Tibial nerve (tissue), 4 donors: ENCODE measurements around the gene MPC1. TPM values are rescaled to one million over a fixed set of nuclear protein-coding genes. Genes with fewer than 3 reads are reported as not detected.
A peak's percentile ranks its signal among the peaks of the same experiment; 100 is the strongest.

ENCODE experiments used
- DNase-seq, 2 donors: peaks; one replicate each; pipeline ENCODE4 v3.0.0-alpha.2; 2019; ENCODE audit warnings: low spot score in 2 of 2
- H3K27ac ChIP-seq, 4 donors: fragments of 200-600 bp; sonication (generic) in 3 of 4; one replicate each; pipeline ENCODE4 v1.5.1; 2017 to 2019; ENCODE audit warnings: mild to moderate bottlenecking in 1 of 4
- H3K27me3 ChIP-seq, 2 donors: fragments of 200-600 bp; sonication (generic) in 1 of 2; one replicate each; pipeline versions ENCODE4 v1.5.1 to v1.6.0; 2017 to 2019
- H3K36me3 ChIP-seq, 3 donors: fragments of 200-600 bp; sonication (generic); one replicate each; pipeline ENCODE4 v1.5.1; 2018 to 2019
- H3K4me1 ChIP-seq, 4 donors: fragments of 200-600 bp; sonication (generic) in 3 of 4; one replicate each; pipeline ENCODE4 v1.5.1; 2017 to 2019
- H3K4me3 ChIP-seq, 4 donors: fragments of 200-600 bp; sonication (generic) in 3 of 4; one replicate each; pipeline ENCODE4 v1.5.1; 2017 to 2019; ENCODE audit warnings: mild to moderate bottlenecking in 1 of 4, moderate library complexity in 1 of 4
- H3K9me3 ChIP-seq, 4 donors: fragments of 200-600 bp; sonication (generic) in 3 of 4; one replicate each; pipeline ENCODE4 v1.5.1; 2017 to 2019
- CTCF ChIP-seq, 5 experiments: fragments of 200-600 bp in 3 of 5; fragments of 450-650 bp in 2 of 5; sonication (generic) in 3 of 5; IDR thresholded peaks; one replicate each; pipeline ENCODE4 v1.5.1; 2016 to 2019; ENCODE audit warnings: antibody characterized with exemption in 5 of 5, mild to moderate bottlenecking in 3 of 5, moderate library complexity in 2 of 5
- EP300 ChIP-seq, 2 donors: sonication (generic); formaldehyde crosslinking; IDR thresholded peaks; one replicate each; pipeline ENCODE4 v1.6.1; 2017; ENCODE audit warnings: antibody characterized with exemption in 2 of 2, mild to moderate bottlenecking in 1 of 2
- POLR2A ChIP-seq, 2 donors: fragments of 450-650 bp; IDR thresholded peaks; one replicate each; pipeline ENCODE4 v1.6.1; 2017; ENCODE audit warnings: antibody characterized with exemption in 2 of 2, mild to moderate bottlenecking in 2 of 2, moderate library complexity in 2 of 2
- WGBS, 2 donors: methylation state at CpG; one replicate each; pipeline ENCODE4 v1.1.5; 2018; 5-methylcytosine and 5-hydroxymethylcytosine counted together
- total RNA-seq, 4 donors: library from RNA; depleted of rRNA; stranded (reverse); fragments of >200 nt; gene quantifications; one replicate each; pipeline ENCODE4 v1.1.0, GENCODE V29; 2016

Gene MPC1
- total RNA-seq, 4 donors from 2014 or later, result 29.8 to 70.1 (median 53.7) TPM

- H3K27me3 ChIP-seq, result no peaks in the 10 kb centered on the region
- TF ChIP-seq CTCF (IDR thresholded peaks at IDR 0.05) (no peak), POLR2A (IDR thresholded peaks at IDR 0.05) (no peak), EP300 (IDR thresholded peaks at IDR 0.05) (no peak)
- no peak overlapping the region for H3K4me3 ChIP-seq
- H3K4me1 ChIP-seq, result no peaks in the 10 kb centered on the region
- H3K36me3 ChIP-seq, result peaks cover 0 to 42% (median 0%) of the 10 kb centered on the region in 3 donors
- no peaks in the 10 kb centered on the region for H3K9me3 ChIP-seq
- WGBS, 2 donors, result 85 to 87% methylated on average over 10 of the region's 10 CpGs
- H3K27ac ChIP-seq, result no peak overlapping the region
- no peak for DNase-seq
Observed at GRCh38 chr6:166410426-166410935, 27.7 kb upstream of the MPC1 start.

GRCh38 chr6:166408936-166409755, 26.4 kb upstream of the MPC1 start:
- no peak for DNase-seq
- H3K27me3 ChIP-seq, result no peaks in the 10 kb centered on the region
- no peaks in the 10 kb centered on the region for H3K9me3 ChIP-seq
- 72 to 74% methylated on average over 22 of the region's 22 CpGs for WGBS, 2 donors
- H3K36me3 ChIP-seq, result peaks cover 0 to 30% (median 0%) of the 10 kb centered on the region in 3 donors
- no peak overlapping the region for H3K27ac ChIP-seq
- H3K4me1 ChIP-seq, result no peaks in the 10 kb centered on the region
- TF ChIP-seq EP300 (IDR thresholded peaks at IDR 0.05) (peak in 1 of 2 donors; percentile 5), POLR2A (IDR thresholded peaks at IDR 0.05) (no peak), CTCF (IDR thresholded peaks at IDR 0.05) (no peak)
- no peak overlapping the region for H3K4me3 ChIP-seq

- TF ChIP-seq CTCF (IDR thresholded peaks at IDR 0.05) (no peak), POLR2A (IDR thresholded peaks at IDR 0.05) (no peak), EP300 (IDR thresholded peaks at IDR 0.05) (no peak)
- Histone ChIP-seq H3K27me3 (no peaks in the 10 kb centered on the region), H3K4me1 (no peaks in the 10 kb centered on the region), H3K27ac (no peak overlapping the region), H3K36me3 (peaks cover 0 to under 1% (median 0%) of the 10 kb centered on the region in 3 donors), H3K9me3 (no peaks in the 10 kb centered on the region), H3K4me3 (no peak overlapping the region)
- 85 to 95% methylated on average over 12 of the region's 12 CpGs for WGBS, 2 donors
- no peak for DNase-seq
Observed at GRCh38 chr6:166406197-166406596, 23.5 kb upstream of the MPC1 start.

- no peaks in the 10 kb centered on the region for H3K27me3 ChIP-seq
- 53 to 62% methylated on average over 2 to 7 of the region's 7 CpGs for WGBS, 2 donors
- no peak overlapping the region for H3K4me3 ChIP-seq
- TF ChIP-seq EP300 (IDR thresholded peaks at IDR 0.05) (no peak), POLR2A (IDR thresholded peaks at IDR 0.05) (no peak), CTCF (IDR thresholded peaks at IDR 0.05) (no peak)
- no peaks in the 10 kb centered on the region for H3K9me3 ChIP-seq
- H3K36me3 ChIP-seq, result no peaks in the 10 kb centered on the region
- H3K27ac ChIP-seq, result no peak overlapping the region
- DNase-seq, result no peak
- H3K4me1 ChIP-seq, result peaks cover 0 to 4% (median 2%) of the 10 kb centered on the region in 4 donors
Observed at GRCh38 chr6:166405386-166405785, 22.6 kb upstream of the MPC1 start.

- TF ChIP-seq POLR2A (IDR thresholded peaks at IDR 0.05), result no peak
- no peak for TF ChIP-seq CTCF (IDR thresholded peaks at IDR 0.05)
- TF ChIP-seq EP300 (IDR thresholded peaks at IDR 0.05), result no peak
- no peaks in the 10 kb centered on the region for H3K36me3 ChIP-seq
- H3K4me3 ChIP-seq, result no peak overlapping the region
- no peak for DNase-seq
- H3K27ac ChIP-seq, result no peak overlapping the region
- H3K27me3 ChIP-seq, result no peaks in the 10 kb centered on the region
- peaks cover 0 to 4% (median 2%) of the 10 kb centered on the region in 4 donors for H3K4me1 ChIP-seq
- no peaks in the 10 kb centered on the region for H3K9me3 ChIP-seq
- 55 to 56% methylated on average over 6 of the region's 6 CpGs for whole genome bisulfite sequencing, 2 donors
Observed at GRCh38 chr6:166402582-166403277, 20.0 kb upstream of the MPC1 start.
